Measurements from ENCODE around the gene VARS2. TPM values are rescaled to one million over a fixed set of nuclear protein-coding genes. Genes with fewer than 3 reads are reported as not detected.

VARS2 gene
- total and polyA plus RNA-seq, 9 of the 15 experiments (the other 6 are each of a cell fraction or from before 2014, with no cell fraction given): 1.6 to 53.6 (median 29.9) TPM

GRCh38 chr6:30914076-30914853 lies at the start of gene VARS2 (continued):
- TF ChIP-seq CREB3L1 (IDR thresholded peaks at IDR 0.05; ENCODE audit: borderline replicate concordance, low read depth) (peak; percentile 90), FOSL1 (tag; conservative IDR thresholded peaks at IDR 0.05) (0 out of 2 replicates have a peak, but pooled peaks have one; percentile 17), SAP30 (IDR thresholded peaks at IDR 0.05; ENCODE audit: borderline replicate concordance, insufficient read depth, low read depth, low read length, poor library complexity, severe bottlenecking) (peak; percentile 47), MYNN (IDR thresholded peaks at IDR 0.05) (no peak), MYNN (CRISPR knock-in tag; IDR thresholded peaks at IDR 0.05) (no peak), MAZ (CRISPR knock-in tag; conservative IDR thresholded peaks at IDR 0.05 in 1 of 2, IDR thresholded peaks at IDR 0.05 in 1 of 2) (peak; percentile 85 to 88), ZKSCAN8 (CRISPR knock-in tag; IDR thresholded peaks at IDR 0.05) (no peak), ZNF395 (CRISPR knock-in tag; IDR thresholded peaks at IDR 0.05) (peak; percentile 12; the same call in 1 of the 2 replicates), PHB2 (IDR thresholded peaks at IDR 0.05; ENCODE audit: low read depth) (no peak), REST (IDR thresholded peaks at IDR 0.05; ENCODE audit: borderline replicate concordance) (peak; percentile 74), REST (CRISPR knock-in tag; IDR thresholded peaks at IDR 0.05; ENCODE audit: low read depth) (peak; percentile 86; the same call in 1 of the 2 replicates), ZBTB7A (IDR thresholded peaks at IDR 0.05; ENCODE audit: borderline replicate concordance, control insufficient read depth, low read depth, low read length) (peak; percentile 44; the same call in 1 of the 2 replicates), ZNF584 (CRISPR knock-in tag; IDR thresholded peaks at IDR 0.05; ENCODE audit: low read depth) (no peak), BRF1 (IDR thresholded peaks at IDR 0.05; ENCODE audit: borderline replicate concordance, extremely low read depth, insufficient read length) (no peak)

All from K562 (cell line).